ENCODE measurements around the gene STAMBPL1. TPM values are rescaled to one million over a fixed set of nuclear protein-coding genes. Genes with fewer than 3 reads are reported as not detected.
"Not testable (repeated sequence)": the region's sequence is repeated elsewhere in the genome, so short reads cannot be mapped to it uniquely, and the experiment has no call there.

Gene STAMBPL1
- total RNA-seq (2014; rRNA removed; shearing (Covaris generic)), result 38.7 and 41.3 TPM in 2 replicates

GRCh38 chr10:88879534-88880281, at the start of gene STAMBPL1:
TSS of gene STAMBPL1 (plus strand) at chr10:88880245. CDS start at chr10:88901709, 21,464 bp downstream.
- no peak for DNase-seq (ENCODE audit: low read depth)

GRCh38 chr10:88830643-88831268, 49.3 kb upstream of the STAMBPL1 start:
- no peak for DNase-seq (ENCODE audit: low read depth)

- DNase-seq (ENCODE audit: low read depth), result no peak
Measured at GRCh38 chr10:88831709-88832108, 48.3 kb upstream of the STAMBPL1 start.

- no peak for DNase-seq (ENCODE audit: low read depth)
Measured at GRCh38 chr10:88832376-88832775, 47.7 kb upstream of the STAMBPL1 start.

- DNase-seq (ENCODE audit: low read depth), result no peak
Measured at GRCh38 chr10:88833156-88833555, 46.9 kb upstream of the STAMBPL1 start.

- DNase-seq (ENCODE audit: low read depth), result no peak
Measured at GRCh38 chr10:88833723-88834122, 46.3 kb upstream of the STAMBPL1 start.

- DNase-seq (ENCODE audit: low read depth), result peak; percentile 74
Measured at GRCh38 chr10:88835096-88835909, 44.7 kb upstream of the STAMBPL1 start.

- DNase-seq (ENCODE audit: low read depth), result no peak
Measured at GRCh38 chr10:88835910-88836221, 44.2 kb upstream of the STAMBPL1 start.

- not testable (repeated sequence) for DNase-seq (ENCODE audit: low read depth)
Measured at GRCh38 chr10:88837632-88838031, 42.4 kb upstream of the STAMBPL1 start.

GRCh38 chr10:88838766-88839350, 41.2 kb upstream of the STAMBPL1 start:
- no peak for DNase-seq (ENCODE audit: low read depth)

GRCh38 chr10:88840104-88840503, 39.9 kb upstream of the STAMBPL1 start:
- no peak for DNase-seq (ENCODE audit: low read depth)

GRCh38 chr10:88840881-88841280, 39.2 kb upstream of the STAMBPL1 start:
- no peak for DNase-seq (ENCODE audit: low read depth)

- DNase-seq (ENCODE audit: low read depth), result no peak
Measured at GRCh38 chr10:88841316-88842111, 38.5 kb upstream of the STAMBPL1 start.

GRCh38 chr10:88843171-88843570, 36.9 kb upstream of the STAMBPL1 start:
- DNase-seq (ENCODE audit: low read depth), result no peak

GRCh38 chr10:88848499-88848898, 31.5 kb upstream of the STAMBPL1 start:
- peak; percentile 86 for DNase-seq (ENCODE audit: low read depth)

- DNase-seq (ENCODE audit: low read depth), result peak; percentile 3
Measured at GRCh38 chr10:88849234-88849633, 30.8 kb upstream of the STAMBPL1 start.

- no peak for DNase-seq (ENCODE audit: low read depth)
Measured at GRCh38 chr10:88850712-88851111, 29.3 kb upstream of the STAMBPL1 start.

GRCh38 chr10:88851706-88852105, 28.3 kb upstream of the STAMBPL1 start, which contains the start of gene ANKRD22:
TSS of gene ANKRD22 (minus strand) at chr10:88851844. CDS start at chr10:88851607, 237 bp downstream.
- peak; percentile 59 for DNase-seq (ENCODE audit: low read depth)

GRCh38 chr10:88852327-88852726, 27.7 kb upstream of the STAMBPL1 start:
- no peak for DNase-seq (ENCODE audit: low read depth)

- no peak for DNase-seq (ENCODE audit: low read depth)
Measured at GRCh38 chr10:88853155-88853881, 26.7 kb upstream of the STAMBPL1 start.

- no peak for DNase-seq (ENCODE audit: low read depth)
Measured at GRCh38 chr10:88854684-88855083, 25.4 kb upstream of the STAMBPL1 start.
